Keratinocyte (primary cell): Measurements from ENCODE around the gene KCNC1.

ENCODE experiments used
- CTCF ChIP-seq, 3 experiments: IDR thresholded peaks in 1 of 3; conservative IDR thresholded peaks in 1 of 3; optimal IDR thresholded peaks in 1 of 3; 2 replicates in 2 of 3; 3 replicates in 1 of 3; pipeline versions ENCODE3 to v1.5.1; 2011; ENCODE audit warnings: low read length in 3 of 3, mild to moderate bottlenecking in 3 of 3, moderate library complexity in 2 of 3, control low read depth in 1 of 3, inconsistent platforms in 1 of 3; ENCODE audit not compliant: insufficient read depth in 2 of 3; ENCODE audit errors: extremely low read depth in 1 of 3
- EZH2 ChIP-seq: IDR thresholded peaks from one replicate; pipeline ENCODE4 v1.6.1; 2012; ENCODE audit warnings: inconsistent platforms, mild to moderate bottlenecking, low read length, moderate library complexity

GRCh38 chr11:17794981-17795380, 60.4 kb downstream of the KCNC1 start:
- no peak for TF ChIP-seq CTCF (optimal IDR thresholded peaks at IDR 0.05 in 1 of 3, IDR thresholded peaks at IDR 0.05 in 1 of 3, conservative IDR thresholded peaks at IDR 0.05 in 1 of 3; ENCODE audit: extremely low read depth in 1 of 3, insufficient read depth in 2 of 3, low read length in 3 of 3)
- TF ChIP-seq EZH2: no peak
